K562 (cell line): ENCODE results near the gene PTK6. TPM values are rescaled to one million over a fixed set of nuclear protein-coding genes. Genes with fewer than 3 reads are reported as not detected.

Experiments used
- CREB5 ChIP-seq: fragments of 250-450 bp; sonication (Bioruptor Pico); IDR thresholded peaks from 2 replicates; pipeline ENCODE4 v1.5.0; 2020; ENCODE audit warnings: mild to moderate bottlenecking
- DLX4 ChIP-seq: fragments of 250-450 bp; sonication (Bioruptor Pico); IDR thresholded peaks from 2 replicates; pipeline ENCODE4 v1.6.1; 2021; ENCODE audit warnings: mild to moderate bottlenecking
- EHMT2 ChIP-seq: fragments of 450-650 bp; IDR thresholded peaks from 2 replicates; pipeline ENCODE4 v1.6.1; 2018; ENCODE audit warnings: antibody characterized with exemption
- ETV5 ChIP-seq: sonication (generic); formaldehyde crosslinking; IDR thresholded peaks from 2 replicates; pipeline ENCODE4 v1.4.0; 2020; ENCODE audit warnings: low read depth, mild to moderate bottlenecking, missing genetic modification reagents
- EWSR1 ChIP-seq: fragments of 450-650 bp; IDR thresholded peaks from 2 replicates; pipeline ENCODE4 v1.6.1; 2018; ENCODE audit warnings: borderline replicate concordance, mild to moderate bottlenecking, low read depth, moderate library complexity; ENCODE audit not compliant: partially characterized antibody
- HOXB6 ChIP-seq: fragments of 250-450 bp; sonication (Bioruptor Pico); IDR thresholded peaks from 2 replicates; pipeline ENCODE4 v1.5.1; 2022; ENCODE audit warnings: mild to moderate bottlenecking, borderline replicate concordance
- ILK ChIP-seq: fragments of 450-650 bp; IDR thresholded peaks from 2 replicates; pipeline ENCODE4 v1.6.1; 2016; ENCODE audit warnings: missing genetic modification characterization, low read depth, mild to moderate bottlenecking, missing compliant biosample characterization, moderate library complexity, borderline replicate concordance
- KAT8 ChIP-seq: fragments of 450-650 bp; IDR thresholded peaks from 2 replicates; pipeline ENCODE4 v1.6.1; 2016; ENCODE audit warnings: low read depth, mild to moderate bottlenecking
- KDM1A ChIP-seq, 2 experiments: fragments of 450-650 bp; IDR thresholded peaks; 2 replicates each; pipeline ENCODE4 v1.6.1; 2016; ENCODE audit warnings: mild to moderate bottlenecking in 2 of 2
- L3MBTL2 ChIP-seq: fragments of 450-650 bp; IDR thresholded peaks from 2 replicates; pipeline ENCODE4 v1.6.1; 2016; ENCODE audit warnings: mild to moderate bottlenecking, moderate library complexity
- MED1 ChIP-seq: sonication (generic); formaldehyde crosslinking; IDR thresholded peaks from 2 replicates; pipeline ENCODE4 v1.8.1; 2023; ENCODE audit warnings: missing genetic modification reagents, borderline replicate concordance
- NBN ChIP-seq: fragments of 450-650 bp; IDR thresholded peaks from 2 replicates; pipeline ENCODE4 v1.6.1; 2016; ENCODE audit warnings: low read depth, mild to moderate bottlenecking
- POLR3A ChIP-seq: IDR thresholded peaks from 2 replicates; pipeline ENCODE4 v1.6.1; 2011; ENCODE audit warnings: borderline replicate concordance, mild to moderate bottlenecking, moderate library complexity; ENCODE audit not compliant: insufficient read length, insufficient read depth; ENCODE audit errors: extremely low read depth
- SAFB2 ChIP-seq: fragments of 200-400 bp; formaldehyde crosslinking; IDR thresholded peaks from 2 replicates; pipeline ENCODE4 v1.6.1; 2018; ENCODE audit warnings: borderline replicate concordance, low read length, low read depth, moderate library complexity; ENCODE audit not compliant: severe bottlenecking
- SRSF1 ChIP-seq: fragments of 200-400 bp; formaldehyde crosslinking; IDR thresholded peaks from 2 replicates; pipeline ENCODE4 v1.6.1; 2017; ENCODE audit warnings: mild to moderate bottlenecking, low read depth, low read length, moderate library complexity
- STAT5B ChIP-seq: fragments of 250-450 bp; sonication (Bioruptor Pico); IDR thresholded peaks from 2 replicates; pipeline ENCODE4 v1.8.0; 2021; ENCODE audit warnings: mild to moderate bottlenecking, inconsistent platforms
- ZBTB34 ChIP-seq: fragments of 250-450 bp; sonication (Bioruptor Pico); IDR thresholded peaks from 2 replicates; pipeline ENCODE4 v1.8.0; 2021; ENCODE audit warnings: mild to moderate bottlenecking, moderate library complexity
- ZKSCAN8 ChIP-seq: fragments of 200-800 bp; sonication (Bioruptor generic); IDR thresholded peaks from 2 replicates; pipeline ENCODE4 v1.6.1; 2016; ENCODE audit warnings: missing genetic modification characterization, missing compliant biosample characterization
- ZMIZ1 ChIP-seq, 2 experiments: fragments of 150-350 bp in 1 of 2; IDR thresholded peaks; 2 replicates each; pipeline ENCODE4 v1.6.1; 2012 to 2016; ENCODE audit warnings: low read depth in 2 of 2, low read length in 2 of 2, mild to moderate bottlenecking in 1 of 2, moderate library complexity in 1 of 2
- ZNF239 ChIP-seq: fragments of 250-450 bp; sonication (Bioruptor Pico); IDR thresholded peaks from 2 replicates; pipeline ENCODE4 v1.4.0; 2020; ENCODE audit warnings: mild to moderate bottlenecking
- ZNF263 ChIP-seq: sonication (generic); formaldehyde crosslinking; IDR thresholded peaks from 2 replicates; pipeline ENCODE4 v1.8.0; 2022; ENCODE audit warnings: mild to moderate bottlenecking, missing genetic modification reagents, borderline replicate concordance
- polyA plus RNA-seq, 8 experiments: library from polyadenylated mRNA; depleted of rRNA in 4 of 8; stranded (reverse) in 5 of 8; unstranded in 3 of 8; fragments of >200 nt; fragmentation: Nextera tagmentation in 2 of 8; fragmentation: Illumina TruSeq in 1 of 8; extraction: Ambion mirVana in 2 of 8; extraction: Trizol in 1 of 8; gene quantifications; 2 replicates each; pipeline versions ENCODE4 v1.2.1 to v1.2.3, GENCODE V29; 2011 to 2014; ENCODE audit warnings: inconsistent platforms in 1 of 8, missing spikeins in 1 of 8
- total RNA-seq, 7 experiments: library from RNA; depleted of rRNA in 6 of 7; stranded (reverse); fragments of >200 nt in 6 of 7; fragmentation: Illumina TruSeq in 2 of 7; extraction: Trizol in 2 of 7; gene quantifications; 2 replicates each; pipeline versions ENCODE4 v1.2.1 to v1.2.3, GENCODE V29; 2011 to 2021; ENCODE audit warnings: low replicate concordance in 1 of 7

Gene PTK6
- total and polyA plus RNA-seq, 9 of the 15 experiments (the other 6 are each of a cell fraction or from before 2014, with no cell fraction given): 0.07 TPM; not detected in 8

- no peak for TF ChIP-seq ZBTB34 (CRISPR knock-in tag)
- TF ChIP-seq EHMT2: no peak
- TF ChIP-seq POLR3A: no peak
- no peak for TF ChIP-seq EWSR1
- no peak for TF ChIP-seq CREB5 (CRISPR knock-in tag)
- peak; percentile 60; the same call in 1 of the 2 replicates for TF ChIP-seq L3MBTL2
- no peak for TF ChIP-seq ILK
- no peak for TF ChIP-seq STAT5B (CRISPR knock-in tag)
- peak; percentile 57; the same call in 1 of the 2 replicates for TF ChIP-seq MED1 (CRISPR knock-in tag)
- no peak for TF ChIP-seq SAFB2
- no peak for TF ChIP-seq KDM1A (IDR thresholded peaks at IDR 0.05)
- no peak for TF ChIP-seq KAT8
- TF ChIP-seq ZNF239 (CRISPR knock-in tag): no peak
- TF ChIP-seq NBN: no peak
- TF ChIP-seq ZMIZ1 (IDR thresholded peaks at IDR 0.05; ENCODE audit: low read depth in 2 of 2, low read length in 2 of 2): no peak
- TF ChIP-seq DLX4 (CRISPR knock-in tag): no peak
- no peak for TF ChIP-seq ETV5 (CRISPR knock-in tag)
- no peak for TF ChIP-seq SRSF1
- no peak for TF ChIP-seq ZKSCAN8 (CRISPR knock-in tag)
- TF ChIP-seq HOXB6 (CRISPR knock-in tag): no peak
- TF ChIP-seq ZNF263 (CRISPR knock-in tag): peak; percentile 32; the same call in 1 of the 2 replicates
These were observed 41.2 kb downstream of the PTK6 start (continued) for GRCh38 chr20:63495741-63496595.
